HTERT RPE-1 (cell line): ENCODE results near the gene RRAS2.
"Not testable (repeated sequence)": the region's sequence is repeated elsewhere in the genome, so short reads cannot be mapped to it uniquely, and the experiment has no call there.

Experiments
- in situ Hi-C: fragments of 300-500 bp; cut with MboI; formaldehyde crosslinking; loops from 4 replicates; pipeline ENCODE4 v1.14.3; 2020; ENCODE audit warnings: low sequenced_read_pairs

Gene RRAS2

DNA sequence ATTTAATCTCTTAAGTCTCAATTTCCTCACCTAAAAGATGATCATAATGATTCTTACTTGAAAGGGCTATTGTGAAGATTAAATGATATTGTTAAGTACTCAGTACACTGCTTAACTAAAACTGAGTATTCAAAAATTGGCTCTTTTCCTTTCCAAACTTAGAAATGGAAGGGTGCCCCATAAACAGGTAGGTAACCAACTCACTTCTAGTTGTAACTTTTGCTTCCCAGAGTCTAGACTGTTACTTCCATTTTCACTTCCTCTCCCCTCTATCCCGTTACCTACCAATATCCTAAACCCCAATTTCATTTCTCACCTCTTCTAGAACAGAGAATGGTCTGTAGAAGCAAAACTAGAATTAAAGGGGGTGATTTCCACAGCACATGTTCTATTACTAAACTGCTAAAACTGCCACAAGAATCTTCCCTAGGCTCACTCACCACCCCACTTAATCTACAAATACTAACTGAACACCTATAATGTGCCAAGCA, 50.0 kb downstream of the RRAS2 start:
- in situ Hi-C loops, result no loop called here

DNA sequence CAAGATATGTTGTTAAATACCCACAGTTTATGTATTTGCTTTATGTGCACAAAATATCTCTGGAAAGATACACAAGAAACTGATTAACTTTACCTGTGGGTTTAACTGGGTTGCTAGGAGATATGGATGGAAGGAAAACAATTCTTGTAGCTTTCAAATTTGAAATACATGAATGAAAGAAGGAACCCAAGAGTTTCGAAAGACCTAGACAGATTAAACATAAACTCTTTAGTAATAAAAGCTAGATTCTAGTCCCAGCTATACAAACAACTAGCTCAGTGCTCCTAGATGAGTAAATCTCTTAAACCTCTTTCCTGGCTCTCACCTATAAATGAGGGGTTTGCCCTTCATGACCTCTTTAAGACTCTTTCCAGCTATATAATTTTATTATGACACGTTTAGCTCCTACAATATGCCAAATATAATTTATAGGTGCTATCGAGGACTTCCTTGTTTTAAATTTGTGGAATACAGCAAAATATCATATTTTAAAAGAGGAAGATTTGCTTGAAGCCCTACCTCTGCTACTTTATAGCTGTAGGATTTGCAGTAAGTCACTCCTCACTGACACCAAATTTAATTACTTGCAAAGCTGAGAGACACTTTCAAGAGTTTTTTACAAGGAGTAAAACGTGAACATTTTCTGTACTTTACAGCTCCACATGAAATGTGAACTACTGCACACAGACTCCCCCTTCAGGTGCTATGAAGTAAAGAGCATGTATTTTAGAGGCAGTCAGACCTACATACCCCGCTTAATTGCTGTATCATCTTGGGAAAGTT, 50.7 kb downstream of the RRAS2 start:
- in situ Hi-C loops, result no loop called here

- in situ Hi-C loops, result no loop called here
Measured at GRCh38 chr11:14306481-14306880, 52.5 kb downstream of the RRAS2 start.

GRCh38 chr11:14305649-14306048, 53.3 kb downstream of the RRAS2 start:
- in situ Hi-C loops, result no loop called here

GRCh38 chr11:14304601-14305000, 54.4 kb downstream of the RRAS2 start:
- in situ Hi-C loops, result no loop called here

DNA sequence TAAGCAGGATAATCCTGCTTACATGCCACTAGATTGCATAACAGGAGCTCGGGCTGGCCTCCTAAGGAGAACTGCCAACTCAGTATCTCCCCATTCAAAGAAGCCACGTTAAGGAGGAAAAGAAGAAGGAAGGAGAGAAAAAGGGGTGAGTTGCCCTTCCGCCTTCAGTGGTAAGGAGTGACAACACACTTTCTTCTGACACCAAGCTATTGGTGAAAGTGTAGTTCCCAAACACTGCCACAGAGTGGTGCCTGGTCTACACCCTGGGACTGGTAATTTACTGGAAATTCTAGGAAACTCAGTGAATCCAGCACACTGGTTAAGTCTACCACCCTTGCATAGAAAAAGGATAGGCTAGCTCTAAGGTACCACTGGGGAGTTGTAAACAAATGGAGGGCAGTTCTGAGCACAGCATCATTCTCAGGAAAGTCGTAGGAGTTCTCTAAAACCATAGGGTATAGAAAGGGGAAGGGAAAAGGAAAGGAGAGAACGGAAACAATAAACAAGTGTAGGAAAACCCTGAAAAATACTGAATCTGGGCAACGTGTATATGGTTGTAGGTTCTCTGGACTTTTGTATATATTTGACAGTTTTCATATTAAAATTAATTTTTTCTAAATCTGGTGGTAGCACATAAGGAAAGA, 58.2 kb downstream of the RRAS2 start:
- in situ Hi-C loops, result no loop called here

DNA sequence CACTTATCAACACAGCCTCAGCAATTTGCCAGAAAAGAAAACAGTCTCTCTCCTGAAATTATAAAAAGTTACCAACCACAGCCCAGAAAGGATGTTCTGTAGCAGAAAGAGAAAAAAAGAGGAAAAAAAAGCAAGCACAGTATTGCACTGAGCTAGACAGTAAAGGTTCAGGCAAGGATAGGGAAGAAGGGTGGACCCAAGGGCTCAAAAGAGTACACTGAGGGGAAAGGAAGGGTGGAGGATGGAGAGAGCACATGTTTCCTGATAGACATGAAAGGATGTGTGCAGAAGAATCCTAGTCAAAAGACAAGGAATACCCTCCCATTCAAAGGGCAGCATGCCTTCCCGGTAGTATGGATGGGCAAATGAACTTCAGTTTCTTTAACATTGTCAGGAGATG, 59.1 kb downstream of the RRAS2 start:
- in situ Hi-C loops, result no loop called here

GRCh38 chr11:14290422-14290821, 68.6 kb downstream of the RRAS2 start:
- in situ Hi-C loops, result no loop called here

- in situ Hi-C loops, result no loop called here
Measured at GRCh38 chr11:14288189-14288935, 70.6 kb downstream of the RRAS2 start.

DNA sequence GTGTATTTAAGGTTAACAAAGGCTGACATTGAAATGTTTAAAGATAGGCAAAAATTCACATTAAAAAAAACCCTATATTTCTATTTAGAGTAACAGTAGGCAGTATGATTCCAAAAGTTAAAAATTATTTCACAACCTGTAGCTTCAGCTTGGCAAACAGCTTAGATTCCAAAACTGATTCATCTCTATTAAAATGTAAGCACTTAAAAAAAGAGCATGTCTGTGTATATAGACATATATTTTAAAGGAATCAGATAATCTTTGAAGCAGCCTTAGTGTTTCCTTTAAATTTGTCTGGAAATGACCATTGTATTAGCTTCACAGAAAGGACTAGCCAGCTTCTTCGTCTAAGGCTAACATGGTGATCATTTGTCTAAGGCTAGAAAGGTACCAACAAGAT, 80.1 kb downstream of the RRAS2 start:
- in situ Hi-C loops, result not testable (repeated sequence)

DNA sequence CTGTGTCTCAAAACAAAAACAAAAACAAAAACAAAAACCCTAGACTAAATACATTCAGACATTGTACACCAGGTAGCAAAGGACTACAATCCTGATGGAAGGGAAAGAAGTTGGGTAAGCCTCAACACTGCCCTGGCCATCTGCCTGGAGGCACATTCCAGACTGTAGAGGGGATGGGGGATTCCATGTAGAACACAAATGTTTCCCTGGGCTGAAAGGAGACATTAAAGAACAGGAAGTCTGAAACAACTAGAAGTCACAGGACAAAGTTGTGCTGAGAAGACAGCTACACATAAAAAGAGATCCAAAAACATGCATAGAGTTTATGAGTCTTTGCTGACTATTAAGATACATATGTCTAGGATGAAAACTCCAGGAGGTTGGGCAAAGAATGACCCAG, 83.9 kb downstream of the RRAS2 start:
- in situ Hi-C loops, result no loop called here

- in situ Hi-C loops, result no loop called here
Measured at GRCh38 chr11:14273895-14274294, 85.1 kb downstream of the RRAS2 start.

- in situ Hi-C loops, result no loop called here
Measured at GRCh38 chr11:14270690-14271542, 88.1 kb downstream of the RRAS2 start.

- in situ Hi-C loops, result no loop called here
Measured at GRCh38 chr11:14269692-14270573, 89.0 kb downstream of the RRAS2 start.

GRCh38 chr11:14267861-14268635, 90.9 kb downstream of the RRAS2 start:
- in situ Hi-C loops, result no loop called here

DNA sequence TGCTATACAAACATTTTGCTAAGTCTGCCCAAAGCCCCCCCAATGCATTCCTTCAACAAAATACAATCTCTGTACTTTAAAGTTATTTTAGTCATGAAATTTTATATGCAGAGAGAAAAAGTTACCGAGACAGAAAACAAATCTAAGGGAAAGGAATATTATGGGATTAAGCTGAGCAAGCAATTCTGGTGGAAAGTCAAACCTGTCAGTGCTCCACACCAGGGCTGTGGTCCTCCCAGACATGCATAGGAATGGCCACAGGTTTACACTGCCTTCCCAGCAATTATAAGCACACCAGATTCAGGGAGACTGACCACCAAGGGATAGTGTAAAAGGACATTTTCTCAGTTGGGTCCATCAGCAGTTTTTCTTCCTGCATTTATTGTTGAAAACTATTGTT, 92.4 kb downstream of the RRAS2 start:
- in situ Hi-C loops, result no loop called here

GRCh38 chr11:14264966-14265365, 94.0 kb downstream of the RRAS2 start:
- in situ Hi-C loops, result no loop called here

- in situ Hi-C loops, result no loop called here
Measured at GRCh38 chr11:14262271-14262846, 96.6 kb downstream of the RRAS2 start.

- in situ Hi-C loops, result no loop called here
Measured at GRCh38 chr11:14261066-14261465, 97.9 kb downstream of the RRAS2 start.
